ENCODE results near the gene MGAT2.
"Not testable (repeated sequence)": the region's sequence is repeated elsewhere in the genome, so short reads cannot be mapped to it uniquely, and the experiment has no call there.

The MGAT2 gene

GRCh38 chr14:49620182-49621113, at the start of gene MGAT2, which contains the start of gene RPL36AL:
TSS of gene MGAT2 (plus strand) at chr14:49620799. CDS start at chr14:49621269, 470 bp downstream.
TSS of gene RPL36AL (minus strand) at chr14:49620626. CDS start at chr14:49619104, 1,522 bp downstream.
- peak; percentile 53 to 98 (median 96) for DNase-seq

DNA sequence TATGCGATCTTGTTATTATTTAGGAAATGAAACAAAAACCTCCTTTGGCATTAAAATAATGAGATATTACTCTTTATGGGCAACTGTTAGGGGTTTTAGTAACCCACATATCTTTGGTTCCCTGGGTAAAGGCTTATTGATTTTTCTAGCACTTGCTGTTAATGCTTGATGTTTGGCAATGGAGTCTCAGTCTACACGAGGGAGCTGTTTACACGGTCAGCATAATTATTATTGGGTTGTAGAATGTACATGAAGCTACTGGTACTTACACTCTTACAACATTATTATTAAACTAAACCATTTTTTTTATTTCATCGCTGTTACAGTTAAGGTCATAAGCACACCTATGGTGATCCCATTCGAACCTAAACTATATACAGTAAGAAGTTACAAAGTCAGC, 46.6 kb upstream of the MGAT2 start:
- DNase-seq: no peak

DNA sequence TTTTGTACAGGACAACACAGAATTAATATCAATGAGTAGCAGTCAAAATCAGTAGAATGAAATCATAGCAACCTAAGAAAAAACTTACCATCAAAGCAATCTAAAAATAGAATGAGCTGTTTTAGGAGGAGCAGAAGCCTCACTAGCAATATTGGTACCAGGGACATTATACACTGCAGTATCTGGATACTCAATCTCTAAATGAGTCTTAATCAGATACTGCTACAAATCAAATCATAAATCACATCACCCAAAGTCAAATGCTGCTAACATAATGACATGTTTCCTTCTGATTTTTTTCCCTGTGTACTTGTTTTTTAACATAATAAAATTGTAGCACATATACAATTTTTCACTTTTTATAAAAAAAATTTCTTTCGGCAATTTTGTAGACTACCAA, 42.5 kb upstream of the MGAT2 start:
- no peak for DNase-seq

- no peak for DNase-seq
Observed at GRCh38 chr14:49579841-49580240, 40.8 kb upstream of the MGAT2 start.

DNA sequence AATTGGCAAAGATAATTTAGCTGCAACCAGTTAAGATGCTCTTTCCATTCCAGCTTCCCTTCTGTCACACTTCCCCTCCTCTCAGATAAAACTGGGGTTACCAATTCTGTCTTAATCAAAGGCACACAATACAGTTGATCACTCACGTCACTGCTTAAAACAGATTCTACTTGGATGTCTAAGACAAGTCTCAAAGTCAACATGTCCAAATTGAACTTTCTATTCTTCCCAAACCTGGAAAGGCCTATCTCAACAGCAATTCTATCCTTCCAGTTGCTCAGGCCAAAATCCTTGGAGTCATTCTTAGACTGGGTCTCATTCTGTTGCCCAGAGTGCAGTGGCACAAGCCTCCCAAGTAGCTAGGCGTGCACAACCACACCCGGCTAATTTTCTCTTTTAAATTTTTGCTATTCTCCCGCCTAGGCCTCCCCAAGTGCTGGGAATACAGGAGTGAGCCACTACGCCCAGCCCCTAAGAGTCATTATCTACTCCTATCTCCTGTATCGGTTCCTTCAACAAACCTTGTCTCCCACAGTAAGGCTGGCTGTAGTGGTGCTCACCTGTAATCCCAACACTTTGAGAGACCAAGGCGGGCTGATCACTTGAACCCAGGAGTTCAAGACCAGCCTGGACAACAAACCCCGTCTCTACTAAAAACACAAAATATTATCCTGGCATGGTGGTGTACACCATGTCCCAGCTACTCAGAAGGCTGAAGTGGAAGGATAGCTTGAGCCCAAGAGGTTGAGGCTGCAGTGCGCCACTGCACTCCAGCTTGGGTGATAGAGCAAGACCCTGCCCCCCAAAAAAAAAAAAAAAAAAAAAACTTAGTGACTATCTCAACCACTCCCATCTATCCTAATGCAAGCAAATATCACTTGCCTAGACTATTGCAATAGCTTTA, 39.1 kb upstream of the MGAT2 start:
- DNase-seq: no peak

GRCh38 chr14:49582113-49582977, 38.3 kb upstream of the MGAT2 start:
- no peak for DNase-seq

- DNase-seq: no peak
Observed at GRCh38 chr14:49583629-49584028, 37.0 kb upstream of the MGAT2 start.

- DNase-seq: no peak
Observed at GRCh38 chr14:49584058-49584457, 36.5 kb upstream of the MGAT2 start.

- DNase-seq: not testable (repeated sequence)
Observed at GRCh38 chr14:49584981-49585640, 35.5 kb upstream of the MGAT2 start.

- peak; percentile 48 to 99 (median 93) for DNase-seq
Observed at GRCh38 chr14:49585803-49586672, 34.6 kb upstream of the MGAT2 start, which contains the start of gene RPS29. TSS of gene RPS29 (minus strand) at chr14:49586380. CDS start at chr14:49586346, 34 bp downstream.

DNA sequence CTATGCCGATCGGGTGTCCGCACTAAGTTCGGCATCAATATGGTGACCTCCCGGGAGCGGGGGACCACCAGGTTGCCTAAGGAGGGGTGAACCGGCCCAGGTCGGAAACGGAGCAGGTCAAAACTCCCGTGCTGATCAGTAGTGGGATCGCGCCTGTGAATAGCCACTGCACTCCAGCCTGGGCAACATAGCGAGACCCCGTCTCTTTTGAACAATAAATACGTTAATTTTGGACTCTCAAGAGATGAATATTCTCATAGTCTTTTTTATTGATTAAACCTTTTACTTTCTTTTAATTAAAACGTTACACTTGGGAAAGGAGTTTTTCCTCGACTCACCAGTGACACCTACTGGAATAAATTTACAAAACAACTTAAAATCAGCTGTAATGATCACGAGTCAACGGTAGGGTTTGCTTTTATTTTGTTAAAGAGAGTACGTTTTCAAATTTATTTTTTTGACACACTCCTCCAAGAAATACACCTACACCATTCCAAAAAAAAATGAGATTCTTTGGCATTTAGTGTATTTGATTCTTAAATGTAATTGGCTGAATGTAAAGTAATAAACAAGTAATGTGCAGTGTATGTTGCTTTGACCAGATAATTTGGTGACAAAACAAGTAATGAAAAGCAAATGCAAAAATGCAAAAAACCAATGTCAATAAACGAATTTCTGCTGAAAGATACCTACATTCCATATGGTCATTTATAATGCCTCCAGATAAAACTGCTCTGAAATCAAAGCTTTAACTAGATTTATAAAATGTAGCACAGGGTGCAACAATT, 33.7 kb upstream of the MGAT2 start:
- DNase-seq: peak in 9 of 56 donors; percentile 10 to 53 (median 38)

GRCh38 chr14:49589387-49589786, 31.2 kb upstream of the MGAT2 start:
- no peak for DNase-seq

- no peak for DNase-seq
Observed at GRCh38 chr14:49593016-49593415, 27.6 kb upstream of the MGAT2 start.

GRCh38 chr14:49594347-49595091, 26.1 kb upstream of the MGAT2 start:
- peak in 5 of 56 donors; percentile 1 to 24 (median 10) for DNase-seq

DNA sequence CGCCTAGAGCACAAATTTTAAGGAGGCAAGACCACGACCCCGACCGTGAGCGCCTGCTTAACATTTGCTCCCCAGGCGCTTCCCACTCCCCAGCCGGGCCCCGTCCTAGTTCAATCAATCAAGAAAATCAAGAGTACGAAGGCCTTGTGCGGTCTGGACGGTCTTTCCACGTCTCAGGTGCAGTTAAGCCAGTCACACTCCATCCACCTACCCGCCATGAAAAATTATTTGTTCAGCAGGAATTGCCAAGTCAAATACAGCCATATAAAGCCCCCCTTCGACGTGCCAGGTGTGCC, 22.5 kb upstream of the MGAT2 start:
- DNase-seq: peak in 3 of 56 donors; percentile 15 to 31 (median 21)

GRCh38 chr14:49598485-49599300, 21.9 kb upstream of the MGAT2 start, which contains the start of gene LRR1:
TSS of gene LRR1 (plus strand) at chr14:49598940. CDS start at chr14:49599021, 81 bp downstream.
- DNase-seq: peak; percentile 3 to 90 (median 62)

DNA sequence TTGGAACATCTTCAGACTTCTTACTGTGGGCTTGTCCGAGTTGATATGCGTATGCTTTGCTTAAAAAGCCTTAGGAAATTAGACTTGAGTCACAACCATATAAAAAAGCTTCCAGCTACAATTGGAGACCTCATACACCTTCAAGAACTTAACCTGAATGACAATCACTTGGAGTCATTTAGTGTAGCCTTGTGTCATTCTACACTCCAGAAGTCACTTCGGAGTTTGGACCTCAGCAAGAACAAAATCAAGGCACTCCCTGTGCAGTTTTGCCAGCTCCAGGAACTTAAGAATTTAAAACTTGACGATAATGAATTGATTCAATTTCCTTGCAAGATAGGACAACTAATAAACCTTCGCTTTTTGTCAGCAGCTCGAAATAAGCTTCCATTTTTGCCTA, 13.0 kb upstream of the MGAT2 start:
- no peak for DNase-seq

Measured in amygdala (tissue), 56 donors.